H1 (cell line): ENCODE data around the gene ESPNL. TPM values are rescaled to one million over a fixed set of nuclear protein-coding genes. Genes with fewer than 3 reads are reported as not detected.

Source experiments
- CTCF ChIA-PET: fragments of 300-600 bp; sonication (Branson Sonifier 250); formaldehyde crosslinking; loops from one replicate; lab custom pipeline; 2021; ENCODE audit not compliant: partially characterized antibody; lab: Charles Lee
- POLR2A ChIA-PET: fragments of 300-600 bp; sonication (Branson Sonifier 250); formaldehyde crosslinking; loops from one replicate; lab custom pipeline; 2021; ENCODE audit warnings: inconsistent platforms; ENCODE audit not compliant: partially characterized antibody; lab: Charles Lee
- DNase-seq, 2 experiments: peaks; one replicate each; pipeline versions ENCODE4 v3.0.0 to v3.0.0-alpha.2; 2010 to 2022; ENCODE audit warnings: low spot score in 2 of 2, low read depth in 1 of 2, mixed read lengths in 1 of 2
- FAIRE-seq: peaks from 2 replicates; lab custom pipeline; 2011; peaks lifted over from hg19 to GRCh38; lab: Jason Lieb, UNC
- H2AFZ ChIP-seq: 2 replicates; pipeline ENCODE4 v1.8.1; 2012; ENCODE audit warnings: low read length, inconsistent platforms
- H2AK5ac ChIP-seq: 2 replicates; pipeline ENCODE4 v1.6.1; 2013; ENCODE audit warnings: low read depth, low read length
- H2BK120ac ChIP-seq: replicated peaks from 2 replicates; pipeline ENCODE3; 2013; ENCODE audit warnings: low read depth, low read length, inconsistent platforms
- H2BK12ac ChIP-seq: 2 replicates; pipeline ENCODE4 v1.6.1; 2013; ENCODE audit warnings: low read depth, low read length
- H2BK15ac ChIP-seq: 2 replicates; pipeline ENCODE4 v1.6.1; 2013; ENCODE audit warnings: low read length
- H2BK20ac ChIP-seq: 2 replicates; pipeline ENCODE4 v1.6.1; 2013; ENCODE audit warnings: low read length
- H2BK5ac ChIP-seq: 2 replicates; pipeline ENCODE4 v1.6.1; 2013; ENCODE audit warnings: low read depth, low read length
- H3K14ac ChIP-seq: 2 replicates; pipeline ENCODE4 v1.6.1; 2013; ENCODE audit warnings: inconsistent platforms; ENCODE audit not compliant: insufficient read length
- H3K18ac ChIP-seq: 2 replicates; pipeline ENCODE4 v1.6.1; 2013; ENCODE audit warnings: low read length; ENCODE audit errors: extremely low read depth
- H3K23ac ChIP-seq: 2 replicates; pipeline ENCODE4 v1.6.1; 2013; ENCODE audit warnings: inconsistent platforms; ENCODE audit not compliant: insufficient read length
- H3K23me2 ChIP-seq: 2 replicates; pipeline ENCODE4 v1.6.1; 2013; ENCODE audit warnings: low read depth, low read length
- H3K27ac ChIP-seq: 2 replicates; pipeline ENCODE4 v1.6.1; 2011; ENCODE audit warnings: low read depth, low read length, inconsistent platforms
- H3K27me3 ChIP-seq, 4 experiments: replicated peaks in 1 of 4; 1 replicate in 1 of 4; 2 replicates in 3 of 4; pipeline versions ENCODE4 v1.6.1 to v1.8.1; 2011 to 2013; ENCODE audit warnings: low read length in 3 of 4, mild to moderate bottlenecking in 3 of 4, inconsistent platforms in 2 of 4, mixed read lengths in 2 of 4, moderate library complexity in 1 of 4; ENCODE audit not compliant: control insufficient read depth in 3 of 4, insufficient read depth in 3 of 4; ENCODE audit errors: extremely low read depth in 1 of 4
- H3K36me3 ChIP-seq, 4 experiments: 2 replicates each; pipeline versions ENCODE4 v1.6.1 to v1.8.1; 2011 to 2013; ENCODE audit warnings: mild to moderate bottlenecking in 4 of 4, low read length in 3 of 4, moderate library complexity in 2 of 4, control low read depth in 1 of 4, inconsistent platforms in 1 of 4; ENCODE audit not compliant: insufficient read depth in 4 of 4, control insufficient read depth in 2 of 4
- H3K4ac ChIP-seq: replicated peaks from 2 replicates; pipeline ENCODE3; 2013; ENCODE audit warnings: low read length, low read depth, mixed read lengths, inconsistent platforms; ENCODE audit not compliant: insufficient read length
- H3K4me1 ChIP-seq, 4 experiments: replicated peaks in 1 of 4; 1 replicate in 1 of 4; 2 replicates in 3 of 4; pipeline versions ENCODE4 v1.6.1 to v1.8.1; 2011 to 2013; ENCODE audit warnings: low read length in 3 of 4, inconsistent platforms in 2 of 4, mixed read lengths in 1 of 4; ENCODE audit not compliant: insufficient read depth in 4 of 4, control insufficient read depth in 3 of 4
- H3K4me2 ChIP-seq, 2 experiments: 2 replicates each; pipeline versions ENCODE4 v1.6.1 to v1.8.1; 2011 to 2013; ENCODE audit warnings: low read depth in 2 of 2, low read length in 2 of 2, control low read depth in 1 of 2, inconsistent platforms in 1 of 2, mild to moderate bottlenecking in 1 of 2; ENCODE audit not compliant: insufficient read depth in 1 of 2
- H3K4me3 ChIP-seq, 4 experiments: fragments of 200-600, 300-600 bp in 1 of 4; sonication (generic), shearing (Covaris generic), sonication (Bioruptor Twin) in 1 of 4; 2 replicates each; pipeline versions ENCODE4 v1.5.1 to v1.8.1; 2011 to 2016; ENCODE audit warnings: low read length in 4 of 4, low read depth in 3 of 4, control low read depth in 2 of 4, inconsistent platforms in 2 of 4, mild to moderate bottlenecking in 2 of 4, mixed read lengths in 1 of 4, moderate library complexity in 1 of 4; ENCODE audit not compliant: insufficient read depth in 2 of 4; ENCODE audit errors: extremely low read depth in 1 of 4
- H3K56ac ChIP-seq: replicated peaks from 2 replicates; pipeline ENCODE3; 2013; ENCODE audit warnings: low read depth, mild to moderate bottlenecking, mixed read lengths, low read length, inconsistent platforms; ENCODE audit not compliant: insufficient read length
- H3K79me1 ChIP-seq: 2 replicates; pipeline ENCODE4 v1.6.1; 2013; ENCODE audit warnings: low read depth, low read length, control low read depth
- H3K79me2 ChIP-seq, 2 experiments: 2 replicates each; pipeline versions ENCODE4 v1.6.1 to v1.8.1; 2012 to 2013; ENCODE audit warnings: low read length in 2 of 2, mild to moderate bottlenecking in 2 of 2, inconsistent platforms in 1 of 2; ENCODE audit not compliant: insufficient read depth in 2 of 2, control insufficient read depth in 1 of 2
- H3K9ac ChIP-seq, 4 experiments: replicated peaks in 1 of 4; 1 replicate in 1 of 4; 2 replicates in 3 of 4; pipeline versions ENCODE4 v1.6.1 to v1.8.1; 2011 to 2013; ENCODE audit warnings: low read depth in 3 of 4, low read length in 3 of 4, control low read depth in 2 of 4, mild to moderate bottlenecking in 2 of 4, moderate library complexity in 2 of 4, inconsistent platforms in 1 of 4; ENCODE audit errors: extremely low read depth in 1 of 4
- H3K9me3 ChIP-seq, 2 experiments: 2 replicates each; pipeline versions ENCODE4 v1.6.1 to v1.8.1; 2012 to 2013; ENCODE audit warnings: mild to moderate bottlenecking in 2 of 2, moderate library complexity in 2 of 2, control low read depth in 1 of 2, inconsistent platforms in 1 of 2, low read depth in 1 of 2, low read length in 1 of 2, mixed read lengths in 1 of 2; ENCODE audit not compliant: insufficient read depth in 2 of 2
- H4K20me1 ChIP-seq, 2 experiments: replicated peaks in 1 of 2; 2 replicates each; pipeline versions ENCODE3 to v1.8.1; 2011 to 2013; ENCODE audit warnings: inconsistent platforms in 2 of 2, low read length in 2 of 2, mild to moderate bottlenecking in 1 of 2; ENCODE audit not compliant: insufficient read depth in 2 of 2, control insufficient read depth in 1 of 2
- H4K5ac ChIP-seq: 2 replicates; pipeline ENCODE4 v1.6.1; 2013; ENCODE audit warnings: low read length, low read depth, mixed read lengths, inconsistent platforms; ENCODE audit not compliant: insufficient read length
- H4K8ac ChIP-seq: 2 replicates; pipeline ENCODE4 v1.8.0; 2013; ENCODE audit warnings: mild to moderate bottlenecking, moderate library complexity, low read length, inconsistent platforms; ENCODE audit not compliant: insufficient read depth; ENCODE audit errors: extremely low read depth
- H4K91ac ChIP-seq: replicated peaks from 2 replicates; pipeline ENCODE3; 2013; ENCODE audit warnings: low read length, mixed read lengths, inconsistent platforms; ENCODE audit not compliant: insufficient read length
- BACH1 ChIP-seq: IDR thresholded peaks from 2 replicates; pipeline ENCODE4 v1.6.1; 2012; ENCODE audit warnings: low read length, improper control_type of control experiment
- BRCA1 ChIP-seq: IDR thresholded peaks from 2 replicates; pipeline ENCODE4 v1.6.1; 2012; ENCODE audit warnings: low read depth, low read length, improper control_type of control experiment
- CBX8 ChIP-seq: fragments of 300-800, 300-1000 bp; sonication (generic); IDR thresholded peaks from 2 replicates; pipeline ENCODE4 v1.7.1; 2016; ENCODE audit warnings: low read depth, low read length, borderline replicate concordance
- CEBPB ChIP-seq: IDR thresholded peaks from 2 replicates; pipeline ENCODE4 v1.6.1; 2012; ENCODE audit warnings: low read depth, low read length
- CHD2 ChIP-seq: IDR thresholded peaks from 2 replicates; pipeline ENCODE4 v1.6.1; 2012; ENCODE audit warnings: low read length, improper control_type of control experiment
- HDAC2 ChIP-seq, 2 experiments: fragments of 300-600 bp in 1 of 2; sonication (generic) in 1 of 2; IDR thresholded peaks; 2 replicates each; pipeline ENCODE4 v1.6.1; 2011 to 2012; ENCODE audit warnings: low read depth in 2 of 2, low read length in 2 of 2, mild to moderate bottlenecking in 2 of 2, moderate library complexity in 2 of 2, borderline replicate concordance in 1 of 2, inconsistent platforms in 1 of 2
- NANOG ChIP-seq: IDR thresholded peaks from 2 replicates; pipeline ENCODE4 v1.6.1; 2011; ENCODE audit warnings: low read length, low read depth, mild to moderate bottlenecking, inconsistent platforms; ENCODE audit not compliant: insufficient read depth, poor library complexity, severe bottlenecking
- POLR2A ChIP-seq, 2 experiments: IDR thresholded peaks; 1 replicate in 1 of 2; 2 replicates in 1 of 2; pipeline ENCODE4 v1.6.1; 2011; ENCODE audit warnings: low read depth in 2 of 2, low read length in 2 of 2, mild to moderate bottlenecking in 2 of 2; ENCODE audit errors: control extremely low read depth in 1 of 2
- RXRA ChIP-seq: IDR thresholded peaks from 2 replicates; pipeline ENCODE4 v1.6.1; 2011; ENCODE audit warnings: low read depth, mild to moderate bottlenecking, low read length, moderate library complexity; ENCODE audit not compliant: insufficient read depth
- WGBS, 2 experiments: shearing (Covaris generic) in 1 of 2; methylation state at CpG; one replicate each; pipeline versions ENCODE4 v1.1.6 to v1.1.7; 2013 to 2015; ENCODE audit warnings: low lambda C conversion rate in 2 of 2, mixed read lengths in 2 of 2, inconsistent platforms in 1 of 2, low coverage in 1 of 2, missing lambda C conversion rate in 1 of 2; ENCODE audit not compliant: insufficient replicate concordance in 2 of 2, insufficient coverage in 1 of 2, insufficient read length in 1 of 2; ENCODE audit errors: extremely low coverage in 1 of 2, missing lambda C conversion rate in 1 of 2; 5-methylcytosine and 5-hydroxymethylcytosine counted together
- polyA plus RNA-seq, 7 experiments: library from polyadenylated mRNA; depleted of rRNA in 3 of 7; stranded (reverse) in 5 of 7; unstranded in 2 of 7; fragments of >200 nt in 5 of 7; fragments of 200-250 nt in 2 of 7; gene quantifications; 1 replicate in 5 of 7; 2 replicates in 1 of 7; 4 replicates in 1 of 7; pipeline versions ENCODE4 v1.2.1 to v1.2.3, GENCODE V29; 2011 to 2013; ENCODE audit warnings: missing spikeins in 2 of 7, mixed read lengths in 2 of 7
- total RNA-seq: library from RNA; stranded (reverse); fragmentation: NEBNext Ultra II Directional; extraction: Animal tissue kit (Norgen Biotek cat#: 25700); gene quantifications from 2 replicates; pipeline ENCODE4 v1.2.1, GENCODE V29; 2021
- TF ChIP-seq, protein P1 (sequence below): IDR thresholded peaks from 2 replicates; pipeline ENCODE4 v1.6.1; 2012; ENCODE audit warnings: low read length, inconsistent platforms
- TF ChIP-seq, protein P2 (sequence below): IDR thresholded peaks from 2 replicates; pipeline ENCODE4 v1.6.1; 2011; ENCODE audit warnings: low read depth, mild to moderate bottlenecking, low read length; ENCODE audit not compliant: insufficient read depth
- TF ChIP-seq, protein P3 (sequence below): IDR thresholded peaks from 2 replicates; pipeline ENCODE4 v1.6.1; 2012; ENCODE audit warnings: inconsistent platforms

Gene ESPNL
- total and polyA plus RNA-seq, 2 of the 8 experiments (the other 6 are each of a cell fraction or from before 2014, with no cell fraction given), result 0.68 to 1.3 TPM

DNA sequence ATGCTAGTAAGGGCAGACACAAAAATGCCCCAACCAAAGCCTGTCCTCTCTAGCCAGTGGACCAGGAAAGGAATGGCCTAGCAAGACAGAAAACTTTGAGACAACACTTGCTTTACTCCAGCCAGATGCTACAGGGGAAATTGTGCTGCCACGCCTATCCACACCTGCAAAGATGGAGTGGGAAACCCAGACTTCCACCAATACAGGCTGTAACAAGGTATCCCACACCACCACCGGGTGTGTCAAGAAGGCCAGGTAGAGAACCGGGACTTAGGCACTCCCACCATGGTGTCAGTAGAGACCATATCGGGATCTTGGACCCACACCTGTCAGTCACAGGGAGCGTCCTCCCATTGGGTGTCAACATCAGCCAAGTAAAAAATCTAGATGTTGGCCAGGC is 16.2 kb upstream of the ESPNL start:
- Histone ChIP-seq H2BK5ac (no peak overlapping the region), H2AFZ (no peak overlapping the region), H2BK20ac (no peak overlapping the region), H3K4me3 (no peak overlapping the region), H3K27ac (no peak overlapping the region), H3K79me2 (peaks cover 0 to 11% of the 10 kb centered on the region in 2 experiments; a peak in 2 of 4 replicates), H4K91ac (no peak overlapping the region), H3K23me2 (no peaks in the 10 kb centered on the region), H3K14ac (no peak overlapping the region), H3K18ac (no peak overlapping the region), H3K36me3 (peaks cover 19 to 63% (median 44%) of the 10 kb centered on the region in 4 experiments), H4K20me1 (peaks cover 6 to 8% of the 10 kb centered on the region in 2 experiments), H2AK5ac (no peak overlapping the region), H3K4ac (no peak overlapping the region), H3K27me3 (no peaks in the 10 kb centered on the region), H4K5ac (no peak overlapping the region), H3K23ac (no peak overlapping the region), H3K9ac (no peak overlapping the region), H3K9me3 (no peaks in the 10 kb centered on the region), H3K4me1 (no peaks in the 10 kb centered on the region), H2BK15ac (no peak overlapping the region), H2BK12ac (no peak overlapping the region), H3K56ac (no peak overlapping the region), H4K8ac (no peak overlapping the region), H2BK120ac (no peak overlapping the region), H3K4me2 (no peak overlapping the region), H3K79me1 (no peaks in the 10 kb centered on the region)
- CTCF ChIA-PET, result no interaction called here
- FAIRE-seq, result no peak
- 100% methylated on average over 5 of the region's 5 CpGs; no CpG with 5 or more reads in 1 of the 2 experiments for WGBS, 2 experiments
- POLR2A ChIA-PET, result no interaction called here
- DNase-seq, result no peak
- TF ChIP-seq POLR2A (IDR thresholded peaks at IDR 0.05; ENCODE audit: control extremely low read depth in 1 of 2, low read depth in 2 of 2, low read length in 2 of 2) (no peak), CBX8 (no peak), BACH1 (no peak), HDAC2 (IDR thresholded peaks at IDR 0.05; ENCODE audit: borderline replicate concordance in 1 of 2, low read depth in 2 of 2, low read length in 2 of 2) (no peak), RXRA (no peak), NANOG (no peak), CHD2 (no peak), CEBPB (no peak), BRCA1 (no peak)
- TF ChIP-seq, protein P1, sequence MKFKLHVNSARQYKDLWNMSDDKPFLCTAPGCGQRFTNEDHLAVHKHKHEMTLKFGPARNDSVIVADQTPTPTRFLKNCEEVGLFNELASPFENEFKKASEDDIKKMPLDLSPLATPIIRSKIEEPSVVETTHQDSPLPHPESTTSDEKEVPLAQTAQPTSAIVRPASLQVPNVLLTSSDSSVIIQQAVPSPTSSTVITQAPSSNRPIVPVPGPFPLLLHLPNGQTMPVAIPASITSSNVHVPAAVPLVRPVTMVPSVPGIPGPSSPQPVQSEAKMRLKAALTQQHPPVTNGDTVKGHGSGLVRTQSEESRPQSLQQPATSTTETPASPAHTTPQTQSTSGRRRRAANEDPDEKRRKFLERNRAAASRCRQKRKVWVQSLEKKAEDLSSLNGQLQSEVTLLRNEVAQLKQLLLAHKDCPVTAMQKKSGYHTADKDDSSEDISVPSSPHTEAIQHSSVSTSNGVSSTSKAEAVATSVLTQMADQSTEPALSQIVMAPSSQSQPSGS, result no peak
- TF ChIP-seq, protein P2, sequence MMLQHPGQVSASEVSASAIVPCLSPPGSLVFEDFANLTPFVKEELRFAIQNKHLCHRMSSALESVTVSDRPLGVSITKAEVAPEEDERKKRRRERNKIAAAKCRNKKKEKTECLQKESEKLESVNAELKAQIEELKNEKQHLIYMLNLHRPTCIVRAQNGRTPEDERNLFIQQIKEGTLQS, result no peak
- TF ChIP-seq, protein P3, sequence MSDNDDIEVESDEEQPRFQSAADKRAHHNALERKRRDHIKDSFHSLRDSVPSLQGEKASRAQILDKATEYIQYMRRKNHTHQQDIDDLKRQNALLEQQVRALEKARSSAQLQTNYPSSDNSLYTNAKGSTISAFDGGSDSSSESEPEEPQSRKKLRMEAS, result no peak
